Heart left ventricle (tissue), 13 donors: ENCODE measurements around the gene DAD1.

Experiments
- CTCF ChIP-seq, 12 donors: fragments of 200-600 bp; sonication (generic) in 4 of 12; IDR thresholded peaks; one replicate each; pipeline versions ENCODE4 v1.5.0 to v1.8.0; 2018 to 2022; ENCODE audit warnings: antibody characterized with exemption in 12 of 12, mild to moderate bottlenecking in 5 of 12
- POLR2A ChIP-seq, 2 donors: fragments of 450-650 bp; IDR thresholded peaks; one replicate each; pipeline ENCODE4 v1.6.1; 2017; ENCODE audit warnings: antibody characterized with exemption in 2 of 2, mild to moderate bottlenecking in 2 of 2, moderate library complexity in 2 of 2
- donor health status: ischemic (EF 13 %, LVEDD 7.1; RV severe dilation, severe dysfunction).
- donor health status: DM: no; HTN: yes; CAD: no.
- donor health status: DM: no; HTN: no; CAD: no.
- donor health status: ischemic (EF 25% LVEDD 6.9; RV normal size, moderate dysfunction).
- donor health status: ischemic (EF 25% LVEDD 5.7; RV mildly dilated, moderate dysfunction).
- donor health status: ischemic (EF 35%, LVEDD 5.7; RV mildly dilated, moderate dysfunction).
- donor health status: nonischemic (EF 11% LVEDD 7.7; RV severe dilation, severe dysfunction).
- donor health status: DM: yes; HTN: yes; CAD: no.
- donor health status: PGD.
- donor health status: ischemic (EF 29% LVEDD 5.4; RV normal size, mild dysfunction).
- donor health status: nonischemic (EF 23%, LVEDD 6.1; RV moderate dilation, normal function).

GRCh38 chr14:22579881-22580280 is 9.1 kb downstream of the DAD1 start:
- TF ChIP-seq POLR2A (IDR thresholded peaks at IDR 0.05) (no peak), CTCF (IDR thresholded peaks at IDR 0.05) (no peak)
